HepG2 (cell line): Measurements from ENCODE around the gene ATAD1.
"Not testable (repeated sequence)": the region's sequence is repeated elsewhere in the genome, so short reads cannot be mapped to it uniquely, and the experiment has no call there.

Source experiments
- FOXA1 ChIP-seq, 2 experiments: fragments of 450-650 bp in 1 of 2; sonication (generic) in 1 of 2; formaldehyde crosslinking in 1 of 2; IDR thresholded peaks; 2 replicates each; pipeline versions ENCODE4 v1.4.0 to v1.6.1; 2016 to 2020; ENCODE audit warnings: missing genetic modification reagents in 1 of 2
- MAZ ChIP-seq, 2 experiments: sonication (generic) in 1 of 2; formaldehyde crosslinking in 1 of 2; IDR thresholded peaks; 2 replicates each; pipeline versions ENCODE4 v1.5.0 to v1.6.1; 2012 to 2020; ENCODE audit warnings: low read depth in 2 of 2, mild to moderate bottlenecking in 2 of 2, borderline replicate concordance in 1 of 2, improper control_type of control experiment in 1 of 2, low read length in 1 of 2, missing genetic modification reagents in 1 of 2, moderate library complexity in 1 of 2
- RAD21 ChIP-seq: fragments of 450-650 bp; formaldehyde crosslinking; IDR thresholded peaks from 2 replicates; pipeline ENCODE4 v1.5.0; 2020; ENCODE audit warnings: mild to moderate bottlenecking
- ZIK1 ChIP-seq: sonication (generic); formaldehyde crosslinking; IDR thresholded peaks from 2 replicates; pipeline ENCODE4 v1.5.0; 2020; ENCODE audit warnings: mild to moderate bottlenecking, low read depth, missing genetic modification reagents, borderline replicate concordance
- ZNF749 ChIP-seq: sonication (generic); formaldehyde crosslinking; IDR thresholded peaks from 2 replicates; pipeline ENCODE4 v1.8.0; 2022; ENCODE audit warnings: mild to moderate bottlenecking, missing genetic modification reagents, moderate library complexity, borderline replicate concordance
- TF ChIP-seq, protein P1 (sequence below): sonication (generic); formaldehyde crosslinking; IDR thresholded peaks from 2 replicates; pipeline ENCODE4 v1.8.1; 2023; ENCODE audit warnings: mild to moderate bottlenecking, missing genetic modification reagents, borderline replicate concordance
- TF ChIP-seq, protein P2 (sequence below): sonication (generic); formaldehyde crosslinking; IDR thresholded peaks from 2 replicates; pipeline ENCODE4 v1.5.0; 2020; ENCODE audit warnings: missing genetic modification reagents
- TF ChIP-seq, protein P3 (sequence below): sonication (generic); formaldehyde crosslinking; IDR thresholded peaks from 2 replicates; pipeline ENCODE4 v1.5.0; 2020; ENCODE audit warnings: mild to moderate bottlenecking, missing genetic modification reagents, moderate library complexity
- TF ChIP-seq, protein P4 (sequence below): IDR thresholded peaks from 2 replicates; pipeline ENCODE4 v1.6.1; 2016; ENCODE audit warnings: missing compliant biosample characterization, missing genetic modification reagents, borderline replicate concordance

DNA sequence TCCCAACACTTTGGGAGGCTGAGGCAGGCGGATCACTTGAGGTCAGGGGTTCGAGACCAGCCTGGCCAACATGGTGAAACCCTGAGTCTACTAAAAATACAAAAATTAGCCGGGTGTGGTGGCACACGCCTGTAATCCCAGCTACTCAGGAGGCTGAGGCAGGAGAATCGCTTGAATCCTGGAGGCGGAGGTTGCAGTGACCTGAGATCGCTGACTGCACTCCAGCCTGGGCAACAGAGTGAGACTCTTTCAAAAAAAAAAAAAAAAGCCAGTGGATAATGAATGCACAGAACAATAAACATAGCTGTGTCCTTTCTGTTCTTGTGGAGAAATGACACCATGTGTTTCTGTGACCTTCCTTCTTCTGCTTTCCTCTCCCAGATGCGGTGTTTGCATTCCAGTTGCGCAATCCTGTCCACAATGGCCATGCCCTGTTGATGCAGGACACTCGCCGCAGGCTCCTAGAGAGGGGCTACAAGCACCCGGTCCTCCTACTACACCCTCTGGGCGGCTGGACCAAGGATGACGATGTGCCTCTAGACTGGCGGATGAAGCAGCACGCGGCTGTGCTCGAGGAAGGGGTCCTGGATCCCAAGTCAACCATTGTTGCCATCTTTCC is 74.9 kb downstream of the ATAD1 start:
- TF ChIP-seq FOXA1 (IDR thresholded peaks at IDR 0.05); ZIK1 (CRISPR knock-in tag); MAZ (IDR thresholded peaks at IDR 0.05; ENCODE audit: borderline replicate concordance, low read depth, low read length); ZNF749 (CRISPR knock-in tag); RAD21 (CRISPR knock-in tag): not testable (repeated sequence)
- TF ChIP-seq FOXA1 (CRISPR knock-in tag; IDR thresholded peaks at IDR 0.05) = peak; percentile 87
- TF ChIP-seq, protein P1, sequence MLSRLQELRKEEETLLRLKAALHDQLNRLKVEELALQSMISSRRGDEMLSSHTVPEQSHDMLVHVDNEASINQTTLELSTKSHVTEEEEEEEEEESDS (CRISPR knock-in tag) = not testable (repeated sequence)
- TF ChIP-seq, protein P2, sequence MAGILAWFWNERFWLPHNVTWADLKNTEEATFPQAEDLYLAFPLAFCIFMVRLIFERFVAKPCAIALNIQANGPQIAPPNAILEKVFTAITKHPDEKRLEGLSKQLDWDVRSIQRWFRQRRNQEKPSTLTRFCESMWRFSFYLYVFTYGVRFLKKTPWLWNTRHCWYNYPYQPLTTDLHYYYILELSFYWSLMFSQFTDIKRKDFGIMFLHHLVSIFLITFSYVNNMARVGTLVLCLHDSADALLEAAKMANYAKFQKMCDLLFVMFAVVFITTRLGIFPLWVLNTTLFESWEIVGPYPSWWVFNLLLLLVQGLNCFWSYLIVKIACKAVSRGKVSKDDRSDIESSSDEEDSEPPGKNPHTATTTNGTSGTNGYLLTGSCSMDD (CRISPR knock-in tag) = not testable (repeated sequence)
- TF ChIP-seq MAZ (CRISPR knock-in tag; IDR thresholded peaks at IDR 0.05; ENCODE audit: low read depth) = 0 out of 2 replicates have a peak, but pooled peaks have one; percentile 5
- TF ChIP-seq, protein P3, sequence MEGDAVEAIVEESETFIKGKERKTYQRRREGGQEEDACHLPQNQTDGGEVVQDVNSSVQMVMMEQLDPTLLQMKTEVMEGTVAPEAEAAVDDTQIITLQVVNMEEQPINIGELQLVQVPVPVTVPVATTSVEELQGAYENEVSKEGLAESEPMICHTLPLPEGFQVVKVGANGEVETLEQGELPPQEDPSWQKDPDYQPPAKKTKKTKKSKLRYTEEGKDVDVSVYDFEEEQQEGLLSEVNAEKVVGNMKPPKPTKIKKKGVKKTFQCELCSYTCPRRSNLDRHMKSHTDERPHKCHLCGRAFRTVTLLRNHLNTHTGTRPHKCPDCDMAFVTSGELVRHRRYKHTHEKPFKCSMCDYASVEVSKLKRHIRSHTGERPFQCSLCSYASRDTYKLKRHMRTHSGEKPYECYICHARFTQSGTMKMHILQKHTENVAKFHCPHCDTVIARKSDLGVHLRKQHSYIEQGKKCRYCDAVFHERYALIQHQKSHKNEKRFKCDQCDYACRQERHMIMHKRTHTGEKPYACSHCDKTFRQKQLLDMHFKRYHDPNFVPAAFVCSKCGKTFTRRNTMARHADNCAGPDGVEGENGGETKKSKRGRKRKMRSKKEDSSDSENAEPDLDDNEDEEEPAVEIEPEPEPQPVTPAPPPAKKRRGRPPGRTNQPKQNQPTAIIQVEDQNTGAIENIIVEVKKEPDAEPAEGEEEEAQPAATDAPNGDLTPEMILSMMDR (CRISPR knock-in tag) = not testable (repeated sequence)
- TF ChIP-seq, protein P4, sequence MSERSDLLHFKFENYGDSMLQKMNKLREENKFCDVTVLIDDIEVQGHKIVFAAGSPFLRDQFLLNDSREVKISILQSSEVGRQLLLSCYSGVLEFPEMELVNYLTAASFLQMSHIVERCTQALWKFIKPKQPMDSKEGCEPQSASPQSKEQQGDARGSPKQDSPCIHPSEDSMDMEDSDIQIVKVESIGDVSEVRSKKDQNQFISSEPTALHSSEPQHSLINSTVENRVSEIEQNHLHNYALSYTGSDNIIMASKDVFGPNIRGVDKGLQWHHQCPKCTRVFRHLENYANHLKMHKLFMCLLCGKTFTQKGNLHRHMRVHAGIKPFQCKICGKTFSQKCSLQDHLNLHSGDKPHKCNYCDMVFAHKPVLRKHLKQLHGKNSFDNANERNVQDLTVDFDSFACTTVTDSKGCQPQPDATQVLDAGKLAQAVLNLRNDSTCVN (CRISPR knock-in tag) = not testable (repeated sequence)
